Measurements from ENCODE around the gene SLC2A10.

The SLC2A10 gene

GRCh38 chr20:46702447-46703203, 6.8 kb upstream of the SLC2A10 start:
- DNase-seq (ENCODE audit: low read depth in 3 of 3), result no peak

- DNase-seq (ENCODE audit: low read depth in 3 of 3), result no peak
Observed at GRCh38 chr20:46703435-46703834, 6.0 kb upstream of the SLC2A10 start.

DNA sequence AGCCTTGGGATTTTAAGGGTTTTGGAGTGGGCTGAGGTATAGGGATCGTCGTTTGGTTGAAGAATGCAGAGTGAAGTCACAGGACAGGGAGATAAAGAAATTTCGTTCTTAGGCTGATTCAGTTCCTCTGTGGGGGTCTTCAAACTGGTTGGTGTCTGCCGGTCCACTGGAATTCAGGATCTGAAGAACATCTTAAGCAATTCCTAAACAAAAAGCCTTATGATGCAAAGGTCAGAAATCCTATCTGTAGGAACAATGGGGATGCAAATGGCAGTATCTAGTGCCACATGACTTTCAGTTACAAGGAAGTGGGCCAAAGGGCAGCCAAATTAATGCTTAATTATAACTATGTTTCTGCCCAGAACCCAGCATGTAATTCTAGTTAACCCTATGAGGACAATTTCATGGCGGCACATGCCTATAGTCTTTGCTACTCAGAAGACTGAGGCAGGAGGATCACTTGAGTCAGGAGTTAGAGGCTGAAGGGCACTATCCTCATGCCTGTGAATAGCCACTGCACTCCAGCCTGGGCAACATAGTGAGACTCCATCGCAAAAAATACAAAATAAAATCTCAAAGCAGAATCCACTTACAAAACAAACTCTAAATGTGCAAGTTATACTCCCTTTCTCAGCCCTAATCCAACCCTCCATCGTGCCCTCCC, 4.6 kb upstream of the SLC2A10 start:
- DNase-seq (ENCODE audit: low read depth in 3 of 3), result no peak

- no peak for DNase-seq (ENCODE audit: low read depth in 3 of 3)
Observed at GRCh38 chr20:46705378-46705729, 4.1 kb upstream of the SLC2A10 start.

GRCh38 chr20:46706242-46706641, 3.2 kb upstream of the SLC2A10 start:
- DNase-seq (ENCODE audit: low read depth in 3 of 3), result no peak

- DNase-seq (ENCODE audit: low read depth in 3 of 3), result no peak
Observed at GRCh38 chr20:46708172-46708860, 1.1 kb upstream of the SLC2A10 start.

- no peak for DNase-seq (ENCODE audit: low read depth in 3 of 3)
Observed at GRCh38 chr20:46709055-46709458, 392 bp upstream of the SLC2A10 start.

- DNase-seq (ENCODE audit: low read depth in 3 of 3), result no peak
Observed at GRCh38 chr20:46710153-46710913, 884 bp downstream of the SLC2A10 start.

GRCh38 chr20:46712056-46712636, 2.7 kb downstream of the SLC2A10 start:
- no peak for DNase-seq (ENCODE audit: low read depth in 3 of 3)

GRCh38 chr20:46713957-46714834, 4.7 kb downstream of the SLC2A10 start:
- DNase-seq (ENCODE audit: low read depth in 3 of 3), result no peak

DNA sequence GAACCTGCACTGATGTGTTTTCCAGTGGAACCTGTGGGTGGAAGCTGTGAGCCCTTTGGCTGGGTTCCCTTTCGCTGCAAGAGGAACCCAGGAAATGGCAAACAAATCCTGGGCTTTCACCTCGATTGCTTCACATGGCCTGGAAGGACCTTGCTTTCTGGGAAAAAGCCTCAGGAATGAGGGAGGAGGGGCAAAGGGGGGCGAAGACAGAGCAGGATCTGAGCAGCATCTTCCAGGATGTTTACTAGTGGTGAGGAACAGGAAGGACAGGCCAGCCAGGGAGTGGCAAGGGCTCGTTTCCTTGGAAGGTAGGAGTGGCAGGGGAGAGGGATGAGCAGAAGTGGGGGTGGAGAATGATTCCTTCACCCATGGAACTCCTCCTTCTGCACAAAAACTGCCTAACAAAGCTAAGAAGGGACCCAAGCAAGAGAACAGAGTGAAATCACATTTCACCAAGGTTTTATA, 5.9 kb downstream of the SLC2A10 start:
- no peak for DNase-seq (ENCODE audit: low read depth in 3 of 3)

- no peak for DNase-seq (ENCODE audit: low read depth in 3 of 3)
Observed at GRCh38 chr20:46717818-46718541, 8.5 kb downstream of the SLC2A10 start.

DNA sequence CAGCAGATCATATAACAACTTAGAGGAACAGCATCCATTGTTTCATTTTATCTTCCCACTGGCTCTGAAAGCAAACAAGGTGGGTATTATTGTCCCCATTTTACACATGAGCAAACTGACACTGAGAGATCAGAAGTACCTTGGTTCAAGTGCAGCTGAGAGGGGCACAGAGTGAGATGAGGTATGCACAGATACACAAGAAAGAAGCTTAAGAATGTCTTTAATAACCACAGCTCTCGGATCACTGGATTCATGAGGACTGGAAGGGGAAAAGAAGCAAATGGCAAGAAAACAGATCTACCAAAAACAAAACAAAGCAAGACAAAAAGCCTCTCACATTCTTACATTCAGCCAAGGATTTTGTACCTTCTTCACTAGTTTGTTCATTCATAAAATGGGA, 10.6 kb downstream of the SLC2A10 start:
- DNase-seq (ENCODE audit: low read depth in 3 of 3), result no peak

- DNase-seq (ENCODE audit: low read depth in 3 of 3), result no peak
Observed at GRCh38 chr20:46720776-46721425, 11.5 kb downstream of the SLC2A10 start.

DNA sequence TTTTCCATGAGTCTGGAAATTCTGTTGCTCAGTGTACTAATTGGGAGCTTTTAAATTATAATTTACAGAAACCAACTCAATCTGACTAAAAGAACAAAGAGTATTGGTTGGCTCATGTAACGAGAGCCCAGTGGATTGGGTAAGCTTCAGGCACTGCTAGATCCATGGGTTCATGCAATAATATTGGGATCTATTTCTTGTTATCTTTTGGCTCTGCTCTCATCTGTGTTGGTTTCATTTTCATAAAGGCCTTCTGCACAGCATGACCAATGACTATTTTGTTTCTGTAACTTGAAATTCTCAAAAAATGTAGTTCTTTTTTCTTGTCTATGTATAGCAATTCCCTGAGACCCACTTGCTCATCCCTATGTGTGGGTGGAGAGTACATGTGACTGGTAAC, 12.0 kb downstream of the SLC2A10 start:
- DNase-seq (ENCODE audit: low read depth in 3 of 3), result no peak

DNA sequence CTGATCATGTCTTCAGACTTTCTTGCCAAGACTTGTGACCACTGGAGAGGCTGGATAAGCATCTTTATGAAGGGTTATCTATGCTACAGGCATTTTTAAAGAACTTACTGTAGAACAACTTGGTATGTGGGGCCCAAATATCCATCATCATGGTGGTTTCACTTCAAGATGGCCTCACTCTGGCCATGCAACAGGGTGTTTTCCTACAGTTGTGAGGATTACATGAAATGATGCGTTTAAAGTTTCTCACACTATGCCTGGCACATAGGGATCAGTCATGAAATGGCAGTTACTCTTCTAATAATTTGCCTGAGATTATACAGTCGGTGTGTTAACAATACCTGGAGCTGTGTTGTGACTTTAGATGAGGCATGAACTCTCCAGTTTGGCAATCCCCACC, 13.0 kb downstream of the SLC2A10 start:
- no peak for DNase-seq (ENCODE audit: low read depth in 3 of 3)

- DNase-seq (ENCODE audit: low read depth in 3 of 3), result no peak
Observed at GRCh38 chr20:46723039-46723438, 13.6 kb downstream of the SLC2A10 start.

DNA sequence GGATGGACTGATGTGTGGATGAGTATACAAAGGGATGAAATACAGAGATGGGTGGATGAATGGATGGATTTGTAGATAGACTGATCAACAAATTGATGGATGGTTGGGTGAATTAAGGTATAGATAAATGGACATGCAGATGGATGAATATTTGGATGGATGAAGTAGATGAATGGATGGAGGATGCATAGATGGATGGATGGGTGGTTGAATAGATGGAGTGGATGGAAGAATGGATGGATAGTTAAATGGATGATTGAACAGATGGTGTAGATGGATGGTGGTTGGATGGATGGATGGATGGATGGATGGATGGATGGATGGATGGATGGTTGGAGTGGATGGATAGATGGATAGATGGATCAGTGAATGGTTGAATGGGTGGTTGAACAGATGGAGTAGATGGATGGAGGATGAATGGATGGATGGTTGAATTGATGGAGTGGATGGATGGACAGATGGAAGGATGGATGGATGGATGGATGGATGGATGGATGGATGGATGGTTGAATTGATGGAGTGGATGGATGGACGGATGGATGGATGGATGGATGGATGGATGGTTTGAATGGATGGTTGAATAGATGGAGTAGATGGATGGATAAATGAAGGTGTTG, 15.0 kb downstream of the SLC2A10 start:
- no peak for DNase-seq (ENCODE audit: low read depth in 3 of 3)

Measured in stimulated activated CD4-positive, alpha-beta T cell treated with anti-CD3 and anti-CD28 coated beads, TNF-alpha, amount 100 ng/mL, for 24 hours (primary cell).